AG04449 (cell line): Measurements from ENCODE around the gene STX16.
"Not testable (repeated sequence)": the region's sequence is repeated elsewhere in the genome, so short reads cannot be mapped to it uniquely, and the experiment has no call there.

ENCODE experiments used
- CTCF ChIA-PET: fragments of 350-600 bp; formaldehyde crosslinking; extraction: SDS; loops from one replicate; lab custom pipeline; 2021; ENCODE audit warnings: antibody characterized with exemption; lab: Yijun Ruan, JAX
- POLR2A ChIA-PET: fragments of 400-600, 350-600 bp; formaldehyde crosslinking; extraction: SDS; loops from one replicate; lab custom pipeline; 2020; ENCODE audit warnings: antibody characterized with exemption, inconsistent platforms; lab: Yijun Ruan, JAX
- DNase-seq: peaks from one replicate; pipeline ENCODE4 v3.0.0-alpha.2; 2010; ENCODE audit warnings: low read depth, low spot score
- H3K4me3 ChIP-seq: 2 replicates; pipeline ENCODE4 v1.5.1; 2011; ENCODE audit warnings: low read depth, mild to moderate bottlenecking, control low read depth, low read length
- TF ChIP-seq, protein P1 (sequence below): IDR thresholded peaks from one replicate; pipeline ENCODE4 v1.5.1; 2011; ENCODE audit warnings: mild to moderate bottlenecking, moderate library complexity, low read length, control low read depth, inconsistent platforms; ENCODE audit not compliant: insufficient read depth; ENCODE audit errors: missing control alignments

Gene STX16

DNA sequence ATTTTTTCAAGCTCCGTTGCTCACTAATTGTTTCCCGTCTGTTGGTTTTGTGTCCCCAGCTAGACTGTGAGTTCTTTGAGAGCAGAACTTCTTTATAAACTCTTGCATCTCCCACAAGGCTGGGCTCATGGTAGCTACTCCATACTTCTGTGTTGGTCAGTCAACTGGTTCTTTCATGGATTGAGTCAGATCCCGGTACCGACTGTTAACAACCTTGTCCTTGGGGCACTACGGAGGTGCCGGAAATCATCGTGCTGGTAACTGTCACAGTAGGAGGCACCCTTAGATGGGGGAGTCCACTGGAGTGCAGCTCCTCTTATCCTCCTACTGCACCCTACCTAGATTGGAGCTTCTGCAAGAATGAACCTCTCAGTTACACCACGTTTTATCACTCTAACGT lies 8.6 kb upstream of the STX16 start:
- H3K4me3 ChIP-seq: no peak overlapping the region
- POLR2A ChIA-PET: interaction anchor here (0.7 kb wide), 1 partner anchor 9 kb away, joined by 3 read pairs; the partner anchor contains the start of gene STX16
- CTCF ChIA-PET: interaction anchor here (1.7 kb wide), 1 partner anchor 9 kb away, joined by 4 read pairs; the partner anchor contains the start of gene STX16
- TF ChIP-seq, protein P1, sequence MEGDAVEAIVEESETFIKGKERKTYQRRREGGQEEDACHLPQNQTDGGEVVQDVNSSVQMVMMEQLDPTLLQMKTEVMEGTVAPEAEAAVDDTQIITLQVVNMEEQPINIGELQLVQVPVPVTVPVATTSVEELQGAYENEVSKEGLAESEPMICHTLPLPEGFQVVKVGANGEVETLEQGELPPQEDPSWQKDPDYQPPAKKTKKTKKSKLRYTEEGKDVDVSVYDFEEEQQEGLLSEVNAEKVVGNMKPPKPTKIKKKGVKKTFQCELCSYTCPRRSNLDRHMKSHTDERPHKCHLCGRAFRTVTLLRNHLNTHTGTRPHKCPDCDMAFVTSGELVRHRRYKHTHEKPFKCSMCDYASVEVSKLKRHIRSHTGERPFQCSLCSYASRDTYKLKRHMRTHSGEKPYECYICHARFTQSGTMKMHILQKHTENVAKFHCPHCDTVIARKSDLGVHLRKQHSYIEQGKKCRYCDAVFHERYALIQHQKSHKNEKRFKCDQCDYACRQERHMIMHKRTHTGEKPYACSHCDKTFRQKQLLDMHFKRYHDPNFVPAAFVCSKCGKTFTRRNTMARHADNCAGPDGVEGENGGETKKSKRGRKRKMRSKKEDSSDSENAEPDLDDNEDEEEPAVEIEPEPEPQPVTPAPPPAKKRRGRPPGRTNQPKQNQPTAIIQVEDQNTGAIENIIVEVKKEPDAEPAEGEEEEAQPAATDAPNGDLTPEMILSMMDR: no peak
- no peak for DNase-seq

DNA sequence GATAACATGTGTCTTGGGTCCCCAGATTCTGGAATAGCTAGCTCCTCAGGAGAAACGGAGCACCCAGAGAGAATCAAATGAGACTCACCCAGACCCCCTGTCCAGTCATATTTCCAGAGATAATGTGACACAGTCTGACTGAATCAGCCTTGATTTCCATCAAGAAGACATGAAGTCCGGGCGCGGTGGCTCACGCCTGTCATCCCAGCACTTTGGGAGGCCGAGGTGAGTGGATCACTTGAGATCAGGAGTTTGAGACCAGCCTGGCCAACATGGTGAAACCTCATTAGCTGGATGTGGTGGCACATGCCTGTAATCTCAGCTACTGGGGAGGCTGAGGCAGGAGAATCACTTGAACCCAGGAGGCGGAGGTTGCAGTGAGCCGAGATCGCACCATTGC lies 8.2 kb upstream of the STX16 start:
- not testable (repeated sequence) for DNase-seq, H3K4me3 ChIP-seq
- POLR2A ChIA-PET: interaction anchor here (0.7 kb wide), 1 partner anchor 8 kb away, joined by 3 read pairs; the partner anchor contains the start of gene STX16
- CTCF ChIA-PET: interaction anchor here (1.7 kb wide), 1 partner anchor 8 kb away, joined by 4 read pairs; the partner anchor contains the start of gene STX16

DNA sequence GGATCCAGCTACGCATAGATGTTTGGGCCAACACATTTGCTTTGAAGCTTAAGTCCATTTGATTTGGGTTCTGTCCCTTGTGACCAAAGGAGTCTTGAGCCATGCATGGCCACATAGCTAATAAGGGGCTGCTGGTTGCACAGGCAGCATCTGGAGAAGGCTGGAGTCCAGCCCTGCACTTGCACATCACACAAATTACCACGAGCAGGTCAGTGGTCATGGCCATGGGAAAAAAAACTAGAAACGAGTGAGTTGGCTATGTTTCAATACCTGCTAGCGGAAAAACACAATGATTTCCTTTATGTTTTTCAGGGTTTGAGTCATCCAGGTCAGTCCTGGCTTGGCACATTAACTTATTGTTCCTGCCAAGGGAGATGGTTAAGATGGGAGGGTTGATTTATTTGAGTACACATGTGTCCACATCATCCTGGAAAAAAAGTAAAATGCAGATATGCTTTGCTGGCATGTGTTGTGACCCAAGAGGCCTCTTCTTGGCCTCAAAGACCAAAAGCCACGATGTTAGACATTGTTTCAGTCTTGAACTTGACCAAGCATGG lies 5.6 kb upstream of the STX16 start:
- ChIA-PET POLR2A (interaction anchor here (0.7 kb wide), 1 partner anchor 15 kb away, joined by 4 read pairs; no protein-coding TSS in a partner anchor), CTCF (interaction anchor here (1.1 to 1.2 kb wide), 2 partner anchors 104 to 165 kb away, joined by 3 to 5 read pairs; no protein-coding TSS in a partner anchor)

DNA sequence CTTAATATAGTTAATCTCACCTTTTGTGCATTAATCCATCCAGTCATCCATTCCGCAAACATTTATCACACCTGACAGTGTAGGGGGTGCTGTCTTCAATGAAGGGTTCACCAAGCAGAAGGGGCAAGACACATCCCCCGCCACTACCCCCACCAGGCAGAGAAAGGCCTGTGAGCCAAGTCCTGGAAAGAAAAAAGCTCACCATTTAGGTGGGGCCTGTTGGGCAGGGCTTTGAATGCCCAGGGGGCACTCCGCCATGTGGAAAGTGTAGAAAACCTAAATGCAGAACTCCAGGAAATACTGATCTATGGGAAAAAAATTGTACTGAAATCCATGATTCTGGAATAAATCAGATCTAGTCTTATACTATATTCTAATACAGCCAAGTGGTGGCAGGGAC lies 4.8 kb upstream of the STX16 start:
- TF ChIP-seq, protein P1: no peak
- no peak for DNase-seq
- ChIA-PET CTCF (interaction anchor here (0.7 to 0.9 kb wide), 3 partner anchors 16 to 91 kb away, joined by 3 read pairs; no protein-coding TSS in a partner anchor), POLR2A (no interaction called here)
- no peak overlapping the region for H3K4me3 ChIP-seq

More for the DNA sequence above, 5.6 kb upstream of the STX16 start:
- DNase-seq: no peak
- no peak overlapping the region for H3K4me3 ChIP-seq
- TF ChIP-seq, protein P1: no peak

DNA sequence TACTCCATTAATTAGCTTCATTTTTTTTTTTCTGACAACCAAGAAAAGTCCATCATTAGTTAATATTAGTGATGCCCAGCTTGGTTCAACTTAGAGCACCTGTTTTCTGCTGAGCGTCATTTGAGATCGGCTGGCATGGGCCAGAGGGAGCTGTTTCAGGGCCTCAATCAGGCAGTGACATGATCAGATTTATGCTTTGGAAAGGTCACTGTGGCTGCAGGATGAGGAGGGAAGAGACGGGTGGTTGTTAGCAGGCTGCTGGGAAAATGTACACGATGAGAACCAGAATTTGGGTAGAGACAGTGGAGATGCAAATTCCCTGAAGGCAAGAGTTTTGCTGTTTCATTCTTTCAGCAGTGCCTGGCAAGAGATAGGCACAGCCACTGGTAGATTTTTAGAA lies 4.4 kb upstream of the STX16 start:
- ChIA-PET CTCF (interaction anchor here (0.7 to 1.2 kb wide), 4 partner anchors 16 to 412 kb away, joined by 3 to 4 read pairs (median 3); no protein-coding TSS in a partner anchor), POLR2A (no interaction called here)
- H3K4me3 ChIP-seq: no peak overlapping the region
- TF ChIP-seq, protein P1: no peak
- DNase-seq: no peak

DNA sequence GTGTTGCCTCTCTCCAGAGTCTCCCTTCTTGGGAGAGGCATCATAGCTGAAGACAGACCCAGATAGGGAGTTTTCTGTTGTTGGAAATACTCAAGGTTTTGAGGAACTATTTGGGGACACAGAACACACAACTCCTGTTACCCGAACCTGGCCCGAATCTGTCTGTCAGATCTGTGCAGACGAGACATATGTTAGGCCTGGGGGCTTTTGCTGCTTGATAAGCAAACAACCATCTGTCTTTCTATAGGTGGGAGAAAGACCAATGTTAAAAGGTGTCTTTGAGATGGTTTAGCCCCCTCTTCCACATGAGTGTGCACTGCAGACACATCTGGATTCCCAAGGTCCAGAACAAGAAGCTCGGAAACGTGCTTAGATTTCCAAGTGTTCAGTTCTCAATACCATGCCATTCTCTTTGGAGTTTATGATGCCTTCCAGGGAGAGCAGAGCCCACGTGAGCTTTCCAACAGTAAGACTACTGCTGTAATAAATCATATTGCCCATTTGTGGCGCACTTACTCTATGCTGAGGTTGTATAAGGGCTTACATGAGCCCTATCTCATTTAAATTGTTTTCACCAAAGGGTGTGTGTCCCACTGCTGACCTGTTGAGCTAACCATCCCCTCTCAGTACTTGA lies 3.8 kb upstream of the STX16 start:
- no peak overlapping the region for H3K4me3 ChIP-seq
- POLR2A ChIA-PET: interaction anchor here (0.9 to 2.1 kb wide), 3 partner anchors 92 to 132 kb away, joined by 3 to 10 read pairs (median 5); partner anchors contain the start of gene APCDD1L
- TF ChIP-seq, protein P1: no peak
- CTCF ChIA-PET: interaction anchor here (0.9 to 2.1 kb wide), 10 partner anchors 8 to 413 kb away, joined by 3 to 11 read pairs (median 4); no protein-coding TSS in a partner anchor
- DNase-seq: no peak
